GM19468 (cell line): ENCODE data around the gene LGALS3BP.

ENCODE experiments used
- ATAC-seq: cut with Tn5 transposase; IDR thresholded peaks from one replicate; pipeline ENCODE4 v1.9.1; 2021; ENCODE audit warnings: mild to moderate bottlenecking, moderate library complexity, moderate number of reproducible peaks; ENCODE audit not compliant: unreplicated experiment; ENCODE audit errors: extremely low read depth

LGALS3BP gene

DNA sequence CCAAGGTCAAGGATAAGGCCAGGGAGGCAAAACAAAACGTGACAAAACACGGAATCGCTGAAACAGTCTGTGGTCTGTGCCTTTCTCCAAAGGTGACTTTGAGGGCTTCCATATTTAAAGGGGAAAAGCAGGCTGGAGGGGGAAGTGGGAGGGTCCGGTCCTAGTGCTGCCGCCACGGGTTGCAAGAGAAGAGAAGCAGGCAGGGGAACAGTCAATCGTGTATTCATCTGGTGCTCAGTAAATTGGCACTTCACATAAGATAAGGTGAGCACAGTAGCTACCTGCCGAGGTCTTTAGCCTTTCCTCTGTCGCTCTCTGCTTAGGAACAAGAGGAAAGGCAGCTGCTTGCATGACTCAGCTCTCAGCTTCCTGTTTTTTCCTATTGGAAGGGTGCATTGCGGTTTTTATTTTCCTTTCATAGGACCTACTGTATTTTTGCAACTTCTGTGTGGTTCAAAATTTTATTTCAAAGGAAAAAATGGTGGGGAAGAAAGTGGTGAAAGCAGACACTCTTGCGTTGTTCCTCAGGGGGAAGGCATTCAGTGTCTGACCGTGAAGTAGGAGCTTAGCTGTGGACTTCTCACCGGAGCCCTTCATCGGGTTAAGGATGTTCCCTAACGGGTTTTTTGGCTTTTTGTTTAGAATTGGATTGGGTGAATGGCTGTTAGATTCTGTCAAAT is 7.1 kb upstream of the LGALS3BP start:
- no peak for ATAC-seq

DNA sequence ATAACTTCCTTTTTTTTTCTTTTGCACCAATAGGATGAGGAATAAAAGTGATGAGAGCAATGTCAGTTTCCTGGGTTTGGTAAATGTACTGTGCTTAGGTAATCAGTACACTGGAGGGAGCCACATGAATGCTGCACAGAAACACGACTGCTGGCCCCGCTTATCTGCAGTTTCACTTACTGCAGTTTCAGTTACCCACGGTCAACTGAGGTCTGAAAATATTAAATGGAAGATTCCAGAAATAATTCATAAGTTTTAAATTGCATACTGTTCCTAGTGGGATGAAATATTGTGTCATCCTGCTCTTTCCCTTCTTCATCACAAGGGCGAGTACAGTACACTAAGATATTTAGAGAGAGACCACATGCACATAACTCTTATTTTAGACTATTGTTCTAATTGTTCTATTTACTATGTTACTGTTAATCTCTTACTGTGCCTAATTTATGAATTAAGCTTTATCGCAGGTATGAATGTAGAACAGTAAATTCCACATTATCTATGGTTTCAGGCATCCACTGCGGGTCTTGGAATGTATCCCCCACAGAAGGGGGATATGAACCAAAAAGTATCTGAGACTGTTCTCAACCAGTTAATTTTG is 6.4 kb upstream of the LGALS3BP start:
- ATAC-seq, result no peak

DNA sequence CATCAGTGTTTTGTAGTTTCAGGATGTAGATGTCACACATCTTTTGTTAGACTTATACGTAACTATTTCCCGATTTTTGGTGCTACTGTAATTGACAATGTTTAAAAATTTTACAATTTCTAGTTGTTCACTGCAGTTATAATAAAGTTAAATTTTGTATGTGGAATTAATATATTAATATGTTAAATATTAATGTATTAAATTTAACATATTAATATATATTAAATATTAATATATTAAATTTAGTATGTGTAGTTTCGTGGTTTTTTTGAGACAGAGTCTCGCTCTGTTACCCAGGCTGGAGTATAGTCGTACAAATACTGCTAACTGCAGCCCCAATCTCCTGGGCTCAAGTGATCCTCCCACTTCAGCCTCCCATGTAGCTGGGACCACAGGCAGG is 5.7 kb upstream of the LGALS3BP start:
- no peak for ATAC-seq

DNA sequence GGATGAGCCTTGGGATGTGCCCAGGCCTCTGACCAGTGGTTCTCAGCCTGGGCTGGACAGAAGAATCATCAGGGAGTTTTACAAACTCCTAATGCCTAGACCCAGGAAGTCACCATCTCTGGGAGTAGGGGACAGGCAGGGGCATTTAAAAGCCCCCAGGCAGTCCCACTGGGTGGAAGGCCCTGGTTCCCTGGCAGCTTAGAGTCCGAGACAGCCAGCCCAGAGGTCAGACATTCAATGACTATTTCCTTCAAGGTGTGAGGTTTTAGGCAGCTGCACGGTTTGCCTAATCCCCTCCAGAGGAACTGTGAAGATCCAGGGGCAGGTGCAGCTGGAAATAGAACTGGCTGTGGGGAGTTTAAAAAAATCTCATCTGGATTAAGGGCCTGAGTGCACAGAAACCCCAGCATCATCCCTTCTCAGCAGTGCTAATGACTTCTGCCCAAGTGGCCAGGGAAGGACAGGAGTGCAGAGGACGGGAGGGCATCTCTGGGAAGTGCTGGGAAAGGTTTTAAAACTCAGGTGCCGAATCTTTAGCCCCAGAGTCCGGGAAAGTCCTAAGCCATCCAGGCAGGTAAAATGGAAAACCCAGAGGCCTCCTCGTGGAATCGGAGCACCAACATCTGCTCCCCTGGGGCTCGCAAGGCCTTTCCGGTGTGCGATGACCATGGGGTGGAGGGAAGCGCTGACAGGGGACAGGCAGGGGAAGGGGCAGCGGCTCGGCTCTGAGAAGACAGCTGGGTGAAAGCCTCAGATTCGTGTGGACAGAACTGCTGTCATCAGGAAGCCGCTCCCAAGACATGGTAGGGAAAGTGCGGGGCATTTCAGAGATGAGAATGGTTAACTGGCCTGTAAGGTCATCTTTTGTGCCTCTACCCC is 1.5 kb upstream of the LGALS3BP start:
- ATAC-seq, result no peak

DNA sequence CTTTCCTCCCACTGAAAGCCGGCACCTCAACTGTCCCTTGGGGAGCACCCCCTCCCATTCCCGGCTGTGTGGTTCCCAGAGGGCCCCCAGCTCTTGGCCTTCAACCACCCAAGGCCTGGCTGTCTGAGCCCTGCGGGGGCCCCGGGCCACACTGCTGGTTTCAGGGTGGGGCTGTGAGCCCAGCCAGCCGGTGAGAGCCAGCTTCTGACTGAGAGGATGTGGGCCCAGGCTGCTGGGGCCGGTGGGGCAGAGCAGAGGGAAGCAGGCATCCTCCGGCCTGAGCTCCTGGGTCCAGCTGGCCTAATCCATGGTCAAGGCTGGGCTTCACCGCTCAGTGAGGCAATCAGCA is 875 bp upstream of the LGALS3BP start:
- ATAC-seq, result no peak

DNA sequence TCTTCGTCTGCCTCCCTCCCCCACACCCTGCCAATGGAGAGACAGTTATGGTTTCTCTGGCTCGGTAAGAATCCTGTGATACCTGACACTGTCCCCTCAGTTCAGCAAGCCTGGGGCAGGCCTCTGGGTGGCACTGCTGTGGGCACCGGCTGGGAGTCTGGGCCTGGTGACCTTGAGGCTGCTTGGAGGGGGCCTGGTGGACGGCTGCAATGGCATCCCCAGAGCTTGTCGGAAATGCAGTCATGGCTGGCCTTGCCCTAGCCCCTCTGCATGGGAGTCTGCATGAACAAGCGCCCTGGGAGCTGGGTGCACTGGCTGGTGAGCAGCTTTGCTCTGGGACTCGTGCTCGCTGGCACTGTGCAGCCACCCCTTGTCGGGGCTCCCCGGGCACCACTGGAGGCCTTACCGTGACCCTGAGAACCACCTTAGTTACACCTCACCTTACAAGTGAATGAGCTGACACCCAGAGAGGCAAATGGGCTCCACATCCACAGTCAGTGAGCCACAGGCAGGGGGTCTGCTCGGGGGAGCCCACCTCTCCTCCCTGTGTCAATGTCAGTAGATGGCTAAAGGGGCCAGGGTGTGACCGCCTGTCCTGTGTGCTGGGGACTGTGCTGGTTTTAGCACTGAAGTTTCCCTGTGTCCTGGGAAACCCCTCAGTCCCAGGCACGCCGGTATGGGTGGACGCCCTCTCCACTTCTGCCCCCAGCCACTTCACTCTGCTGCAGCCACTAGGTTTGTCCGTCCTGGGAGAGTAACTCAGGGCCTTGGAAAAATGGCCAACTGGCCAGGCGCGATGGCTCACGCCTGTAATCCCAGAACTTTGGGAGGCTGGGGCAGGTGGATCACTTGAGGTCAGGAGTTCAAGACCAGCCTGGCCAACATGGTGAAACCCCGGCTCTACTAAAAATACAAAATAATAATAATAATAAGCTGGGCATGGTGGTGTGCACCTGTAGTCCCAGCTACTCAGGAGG is 1.4 kb downstream of the LGALS3BP start:
- ATAC-seq, result no peak

DNA sequence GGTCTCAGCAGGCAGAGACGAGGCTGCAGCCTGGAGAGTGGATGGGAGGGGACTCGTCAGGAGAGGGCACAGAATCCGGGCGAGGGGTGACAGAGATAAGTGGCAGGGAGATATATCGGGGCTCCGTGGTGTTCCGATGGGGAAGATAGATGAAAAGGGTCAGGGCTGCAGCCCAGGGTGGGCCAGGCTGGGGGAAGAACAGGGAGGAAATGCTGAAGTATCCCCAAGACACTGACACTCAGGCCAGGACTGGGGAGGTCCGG is 2.1 kb downstream of the LGALS3BP start:
- ATAC-seq, result no peak

DNA sequence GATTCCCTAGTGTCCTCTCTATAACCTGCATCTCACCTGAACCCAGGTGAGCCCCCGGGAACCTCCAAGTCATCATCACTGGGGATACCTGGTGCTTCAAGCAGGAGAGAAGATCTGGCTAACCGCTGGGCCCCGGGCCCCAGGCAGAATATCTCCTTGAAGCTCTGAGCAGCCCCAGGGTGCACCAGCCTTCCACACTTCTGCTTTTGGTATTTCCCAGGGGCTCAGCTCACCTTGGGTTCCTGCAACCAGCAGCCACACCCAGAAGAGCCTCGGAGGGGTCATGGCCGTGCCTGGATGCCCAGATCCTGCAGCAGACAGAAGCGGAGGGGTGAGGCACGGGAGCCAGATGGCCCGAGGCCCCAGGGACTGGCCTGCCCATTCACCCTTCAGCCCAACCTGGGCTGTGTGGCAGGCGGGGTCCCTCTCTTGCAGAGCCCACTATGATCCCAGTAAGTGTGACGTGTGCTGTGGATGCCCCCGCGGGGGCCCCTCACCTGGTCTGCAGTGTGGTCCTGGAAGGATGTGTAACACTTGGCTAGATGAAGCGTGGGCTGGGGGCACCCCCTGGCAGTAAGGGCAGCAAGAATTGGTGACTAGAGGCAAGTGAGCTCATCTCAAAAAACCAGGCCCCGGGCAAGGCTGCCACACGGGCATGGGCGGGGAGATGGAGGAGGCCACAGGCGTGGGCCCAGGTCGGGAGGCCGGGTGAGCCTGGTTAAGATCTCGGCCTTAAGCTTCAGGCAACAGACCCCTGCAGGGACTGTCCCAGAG is 2.6 kb downstream of the LGALS3BP start:
- no peak for ATAC-seq

DNA sequence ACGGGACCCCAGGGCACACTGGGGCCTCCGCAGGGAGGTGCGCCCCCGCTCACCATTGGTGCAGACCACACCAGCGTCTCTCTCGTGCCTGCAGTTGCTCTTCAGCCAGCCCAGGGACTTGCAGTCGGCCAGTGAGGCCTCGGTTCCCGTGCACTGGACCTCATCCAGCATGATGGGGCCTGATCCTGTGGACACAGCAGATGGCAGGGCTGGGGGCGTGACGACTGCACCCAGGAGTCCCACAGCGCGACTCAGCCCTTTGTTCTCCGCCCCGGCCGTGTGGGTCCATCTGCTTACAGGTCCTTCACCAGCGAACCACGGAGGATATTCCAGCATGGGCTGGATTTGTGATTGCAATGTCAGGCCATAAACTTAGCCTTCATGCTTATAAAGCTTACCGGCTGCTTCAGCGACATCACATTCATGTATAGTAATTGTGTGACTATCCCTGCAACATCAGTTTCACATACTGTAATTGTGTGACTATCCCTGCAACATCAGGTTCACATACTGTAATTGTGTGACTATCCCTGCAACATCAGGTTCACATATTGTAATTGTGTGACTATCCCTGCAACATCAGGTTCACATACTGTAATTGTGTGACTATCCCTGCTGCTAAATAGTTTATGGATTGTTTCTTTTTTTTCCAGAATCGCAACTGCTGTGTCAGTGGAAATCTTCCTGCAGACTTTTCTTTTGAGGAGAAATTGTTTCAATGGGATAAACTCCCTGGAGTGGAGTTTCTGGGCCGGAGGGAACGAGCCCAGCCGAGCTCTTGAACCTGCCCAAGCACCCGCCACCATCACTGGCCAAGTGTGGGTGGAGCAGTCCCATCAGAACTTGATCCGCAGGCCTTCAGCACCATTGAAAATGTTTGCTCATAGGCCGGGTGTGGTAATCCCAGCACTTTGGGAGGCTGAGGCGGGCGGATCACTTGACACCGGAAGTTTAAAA is 4.8 kb downstream of the LGALS3BP start:
- no peak for ATAC-seq

DNA sequence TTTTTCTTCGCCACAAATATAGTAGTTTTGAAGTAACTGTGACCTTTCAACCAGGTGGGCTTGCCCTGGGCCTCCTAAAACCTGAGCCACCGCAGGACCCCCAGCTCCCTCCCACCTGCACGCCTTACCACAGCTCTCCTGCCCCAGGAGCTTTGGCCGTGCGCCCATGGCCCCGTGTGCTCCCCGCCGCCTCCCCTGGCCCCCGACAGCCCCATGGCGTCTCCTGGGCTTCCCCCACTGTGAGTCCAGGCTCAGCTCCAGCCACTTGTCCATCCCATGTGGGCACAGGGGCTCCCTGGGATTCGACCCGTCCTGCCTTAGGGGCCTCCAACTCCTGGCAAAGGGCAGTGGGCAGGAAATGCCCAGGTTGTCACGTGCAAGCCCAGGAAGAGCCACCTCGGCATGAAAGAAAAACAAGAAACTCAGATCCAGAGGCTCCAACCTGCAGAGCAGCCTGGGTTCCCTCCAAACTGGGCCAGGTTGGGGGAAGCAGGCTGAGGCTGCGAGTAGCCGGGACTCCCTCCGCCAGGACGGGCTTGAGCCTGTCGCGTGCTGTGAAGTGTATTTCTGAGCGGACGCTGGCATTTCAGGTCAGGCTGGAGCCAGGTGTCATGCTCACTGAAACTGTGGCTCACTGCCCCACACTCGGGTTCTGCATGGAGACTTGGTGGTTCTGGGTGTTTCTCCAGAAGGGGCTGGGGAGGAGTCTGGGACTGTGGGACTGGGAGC is 5.8 kb downstream of the LGALS3BP start:
- ATAC-seq, result no peak

DNA sequence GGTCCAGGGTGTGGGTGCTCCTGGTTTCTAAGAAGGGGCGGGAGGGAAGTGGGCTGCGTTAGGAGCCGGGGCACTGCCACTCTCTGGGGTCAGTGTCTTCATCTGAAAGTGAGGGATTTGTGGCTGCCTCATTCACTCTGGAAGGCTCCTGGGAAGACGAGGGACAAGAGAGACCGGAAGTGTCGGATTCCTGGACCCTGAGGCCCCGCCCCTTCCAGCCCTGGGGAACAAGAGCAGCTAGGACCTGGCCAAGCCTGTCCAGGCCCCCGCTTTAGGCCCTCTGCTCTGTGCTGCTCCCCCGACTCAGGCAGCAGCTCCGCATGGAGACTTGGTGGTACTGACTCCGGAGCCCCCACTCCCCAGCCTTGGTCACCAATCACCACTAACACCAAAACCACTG is 6.5 kb downstream of the LGALS3BP start:
- ATAC-seq, result no peak

DNA sequence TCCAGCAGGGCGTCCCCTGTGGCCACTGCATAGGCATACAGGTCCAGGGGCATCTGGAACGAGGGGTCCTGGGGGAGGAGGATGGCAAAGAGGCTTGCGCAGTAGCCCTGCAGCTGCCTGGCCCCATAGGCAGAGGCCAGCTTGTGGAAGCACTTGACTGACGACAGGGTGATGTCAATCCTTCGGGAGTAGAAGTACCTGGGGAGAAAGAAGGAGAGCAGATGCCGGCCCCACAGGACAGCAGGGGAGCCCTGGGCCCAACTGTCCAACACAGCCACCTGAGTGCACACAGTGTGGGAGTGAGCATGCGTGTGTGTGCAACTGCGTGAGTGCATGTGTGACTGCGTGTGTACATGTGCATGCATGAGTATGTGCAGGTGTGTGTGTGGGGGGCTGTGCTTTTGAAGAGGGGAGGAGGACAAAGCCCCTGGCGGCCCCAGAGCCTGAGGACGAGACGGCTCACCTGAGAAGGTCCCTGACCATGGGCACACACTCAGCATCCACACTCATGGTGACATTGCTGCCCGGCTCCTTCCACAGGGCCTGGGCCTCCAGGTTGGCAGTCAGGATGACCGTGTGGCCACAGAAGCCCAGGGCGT is 7.1 kb downstream of the LGALS3BP start:
- no peak for ATAC-seq

DNA sequence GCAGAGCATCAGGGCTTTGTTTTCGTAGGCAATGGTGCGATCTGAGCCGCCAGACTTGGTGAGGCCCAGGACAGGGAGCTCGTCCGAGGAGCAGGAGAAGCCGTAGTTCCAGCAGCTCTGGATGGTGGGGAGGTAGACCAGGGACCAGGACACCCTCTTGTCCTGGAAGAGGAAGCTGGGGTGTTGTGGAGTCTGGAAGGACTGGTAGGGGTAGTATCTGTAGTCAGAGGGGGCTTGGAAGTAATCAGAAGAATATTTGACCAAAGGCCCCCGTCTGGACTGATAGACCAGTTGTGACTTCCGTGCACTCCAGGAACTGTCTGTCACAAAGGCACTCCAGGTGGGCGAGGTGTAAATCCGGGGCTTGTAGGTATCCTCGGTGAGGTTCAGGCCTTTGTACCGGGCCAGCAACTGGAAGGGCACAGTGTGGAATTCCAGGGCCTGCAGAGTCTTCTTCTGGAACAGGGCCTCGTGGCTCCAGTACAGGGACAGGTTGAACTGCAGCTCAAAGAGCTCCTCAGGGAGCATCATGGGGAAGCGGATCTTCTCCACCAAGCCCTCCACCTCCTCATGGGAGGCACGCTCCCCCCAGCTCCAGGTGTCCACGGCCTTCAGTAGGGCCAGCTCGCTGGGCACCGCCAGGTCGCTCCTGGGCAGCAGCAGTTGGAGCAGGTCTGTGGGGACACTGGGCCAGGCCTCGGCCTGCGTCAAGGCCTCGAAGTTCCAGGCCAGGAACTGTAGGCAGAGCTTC is 7.8 kb downstream of the LGALS3BP start:
- ATAC-seq, result no peak

DNA sequence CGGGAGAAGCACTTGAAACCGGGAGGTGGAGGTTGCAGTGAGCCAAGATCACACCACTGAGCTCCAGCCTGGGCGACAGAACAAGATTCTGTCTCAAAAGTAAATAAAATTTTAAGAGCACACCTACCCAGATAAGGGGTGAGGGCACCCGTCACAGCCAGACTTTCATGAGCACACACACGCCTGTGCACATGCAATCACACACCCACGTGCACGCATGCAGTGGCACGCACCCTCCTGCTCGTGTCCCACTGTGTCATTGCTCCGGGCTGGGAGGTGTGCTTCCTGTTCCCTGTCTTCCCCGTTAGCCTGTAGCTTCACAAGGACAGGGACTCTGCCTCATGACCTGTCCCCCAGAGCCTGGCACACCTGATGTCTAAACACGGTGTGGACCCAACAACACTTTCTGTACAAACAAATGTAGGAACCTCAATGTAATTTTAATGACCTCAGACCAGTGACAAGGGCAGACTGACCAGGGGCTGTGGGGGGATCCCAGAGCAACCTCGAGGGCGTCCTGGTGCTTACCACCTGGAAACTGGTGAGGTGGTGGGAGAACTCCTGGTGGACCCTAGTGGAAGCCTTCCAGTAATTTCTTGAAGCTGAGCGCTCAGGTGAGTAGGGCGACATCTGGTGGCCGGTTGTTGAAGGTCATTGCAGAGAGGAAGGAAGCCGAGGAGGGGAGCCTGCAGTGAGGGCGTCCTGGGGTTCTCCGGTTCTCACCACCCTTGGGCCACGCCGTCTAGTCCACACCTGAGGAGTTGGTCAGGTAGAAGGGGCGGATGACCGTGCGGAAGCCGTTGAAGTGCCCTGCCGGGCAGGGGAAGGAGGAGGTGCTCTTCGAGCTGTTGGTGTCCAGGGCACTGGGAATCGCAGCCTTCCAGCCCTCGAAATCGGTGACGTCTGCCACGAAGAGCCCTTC is 8.6 kb downstream of the LGALS3BP start:
- no peak for ATAC-seq

DNA sequence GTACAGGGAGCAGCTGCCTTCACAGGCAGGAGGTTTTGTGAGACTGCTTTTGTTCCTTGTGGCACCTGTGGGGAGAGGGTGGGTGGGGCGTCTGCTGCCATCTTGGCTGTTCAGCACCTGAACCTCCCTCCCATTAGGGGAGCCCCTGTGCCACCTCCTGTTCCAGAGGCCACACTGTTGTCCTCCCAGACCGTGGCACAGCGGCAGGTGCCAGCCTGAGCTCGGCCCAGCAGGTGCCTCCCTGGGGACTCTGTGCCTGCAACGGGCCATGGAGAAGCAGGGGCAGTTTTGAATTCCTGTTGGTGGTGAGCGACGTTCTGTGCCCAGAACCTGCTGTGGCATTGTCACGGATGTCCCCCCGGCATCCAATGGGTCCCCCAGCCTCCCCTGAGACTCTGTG is 9.9 kb downstream of the LGALS3BP start:
- ATAC-seq, result no peak

DNA sequence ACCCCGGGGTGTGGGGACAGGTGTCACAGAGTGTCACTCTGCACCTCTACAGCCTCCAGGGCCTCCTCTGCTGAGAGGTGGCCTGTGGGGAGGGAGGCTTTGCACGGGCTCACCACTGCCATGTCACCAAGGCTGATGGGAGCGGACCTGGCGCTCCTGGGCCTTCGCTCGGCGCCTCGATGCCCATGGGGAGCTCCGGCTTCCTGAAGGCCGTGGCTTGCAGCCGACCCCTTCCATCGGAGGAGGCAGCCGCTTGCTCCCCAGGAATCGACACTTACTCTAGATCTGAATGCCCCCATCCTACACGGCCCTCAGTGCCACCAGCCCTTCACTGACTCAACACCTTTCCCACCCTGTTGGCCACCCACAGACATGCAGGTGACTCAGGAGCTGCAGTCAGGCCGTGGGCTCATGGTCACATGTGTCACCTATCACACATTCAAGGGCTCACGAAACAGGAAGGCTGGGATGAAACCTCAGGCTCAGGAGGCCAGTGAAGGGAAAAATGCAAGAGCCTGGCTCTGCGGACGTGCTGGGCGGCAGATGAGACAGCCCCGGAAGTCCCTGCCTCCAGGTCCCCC is 11.9 kb downstream of the LGALS3BP start:
- ATAC-seq, result no peak
